GM18502 (cell line): ENCODE data around the gene SMIM26.
"Not testable (repeated sequence)": the region's sequence is repeated elsewhere in the genome, so short reads cannot be mapped to it uniquely, and the experiment has no call there.

Experiments
- ATAC-seq: cut with Tn5 transposase; IDR thresholded peaks from one replicate; pipeline ENCODE4 v1.9.1; 2021; ENCODE audit warnings: mild to moderate bottlenecking; ENCODE audit not compliant: unreplicated experiment, poor library complexity

SMIM26 gene

GRCh38 chr20:18566892-18567738, at the start of gene SMIM26:
Gene SMIM26, plus strand, starts transcription at chr20:18567432. Its CDS starts 47 bp downstream, at chr20:18567479.
- ATAC-seq: peak; percentile 99

GRCh38 chr20:18522066-18522465, 45.2 kb upstream of the SMIM26 start:
- ATAC-seq: not testable (repeated sequence)

GRCh38 chr20:18523066-18523465, 44.2 kb upstream of the SMIM26 start:
- no peak for ATAC-seq

- no peak for ATAC-seq
Observed at GRCh38 chr20:18524646-18525045, 42.6 kb upstream of the SMIM26 start.

GRCh38 chr20:18526761-18527160, 40.5 kb upstream of the SMIM26 start:
- not testable (repeated sequence) for ATAC-seq

GRCh38 chr20:18527339-18527738, 39.9 kb upstream of the SMIM26 start:
- ATAC-seq: no peak

GRCh38 chr20:18527836-18528235, 39.4 kb upstream of the SMIM26 start:
- ATAC-seq: no peak

GRCh38 chr20:18529041-18529440, 38.2 kb upstream of the SMIM26 start:
- ATAC-seq: no peak

GRCh38 chr20:18532626-18533025, 34.6 kb upstream of the SMIM26 start:
- ATAC-seq: no peak

- ATAC-seq: no peak
Observed at GRCh38 chr20:18533491-18533890, 33.7 kb upstream of the SMIM26 start.

- ATAC-seq: no peak
Observed at GRCh38 chr20:18533978-18534644, 33.1 kb upstream of the SMIM26 start.

GRCh38 chr20:18537651-18538050, 29.6 kb upstream of the SMIM26 start:
- ATAC-seq: no peak

GRCh38 chr20:18541741-18542140, 25.5 kb upstream of the SMIM26 start:
- no peak for ATAC-seq

GRCh38 chr20:18543216-18543615, 24.0 kb upstream of the SMIM26 start:
- ATAC-seq: no peak

GRCh38 chr20:18543932-18544331, 23.3 kb upstream of the SMIM26 start:
- ATAC-seq: no peak

- ATAC-seq: no peak
Observed at GRCh38 chr20:18545566-18545965, 21.7 kb upstream of the SMIM26 start.

GRCh38 chr20:18548465-18548864, 18.8 kb upstream of the SMIM26 start:
- ATAC-seq: no peak

GRCh38 chr20:18553746-18554145, 13.5 kb upstream of the SMIM26 start:
- ATAC-seq: no peak

- peak; percentile 29 for ATAC-seq
Observed at GRCh38 chr20:18567739-18568091, 483 bp downstream of the SMIM26 start.

GRCh38 chr20:18571009-18571408, 3.8 kb downstream of the SMIM26 start:
- ATAC-seq: no peak

GRCh38 chr20:18571578-18571977, 4.3 kb downstream of the SMIM26 start:
- ATAC-seq: no peak

- ATAC-seq: no peak
Observed at GRCh38 chr20:18577942-18578341, 10.7 kb downstream of the SMIM26 start.
